ENCODE data around the gene TSPO. TPM values are rescaled to one million over a fixed set of nuclear protein-coding genes. Genes with fewer than 3 reads are reported as not detected.
A peak's percentile ranks its signal among the peaks of the same experiment; 100 is the strongest.

The TSPO gene
- total and polyA plus RNA-seq, 2 of the 13 experiments (the other 11 are each of a cell fraction or from before 2014, with no cell fraction given): 0.46 to 1.4 TPM

DNA sequence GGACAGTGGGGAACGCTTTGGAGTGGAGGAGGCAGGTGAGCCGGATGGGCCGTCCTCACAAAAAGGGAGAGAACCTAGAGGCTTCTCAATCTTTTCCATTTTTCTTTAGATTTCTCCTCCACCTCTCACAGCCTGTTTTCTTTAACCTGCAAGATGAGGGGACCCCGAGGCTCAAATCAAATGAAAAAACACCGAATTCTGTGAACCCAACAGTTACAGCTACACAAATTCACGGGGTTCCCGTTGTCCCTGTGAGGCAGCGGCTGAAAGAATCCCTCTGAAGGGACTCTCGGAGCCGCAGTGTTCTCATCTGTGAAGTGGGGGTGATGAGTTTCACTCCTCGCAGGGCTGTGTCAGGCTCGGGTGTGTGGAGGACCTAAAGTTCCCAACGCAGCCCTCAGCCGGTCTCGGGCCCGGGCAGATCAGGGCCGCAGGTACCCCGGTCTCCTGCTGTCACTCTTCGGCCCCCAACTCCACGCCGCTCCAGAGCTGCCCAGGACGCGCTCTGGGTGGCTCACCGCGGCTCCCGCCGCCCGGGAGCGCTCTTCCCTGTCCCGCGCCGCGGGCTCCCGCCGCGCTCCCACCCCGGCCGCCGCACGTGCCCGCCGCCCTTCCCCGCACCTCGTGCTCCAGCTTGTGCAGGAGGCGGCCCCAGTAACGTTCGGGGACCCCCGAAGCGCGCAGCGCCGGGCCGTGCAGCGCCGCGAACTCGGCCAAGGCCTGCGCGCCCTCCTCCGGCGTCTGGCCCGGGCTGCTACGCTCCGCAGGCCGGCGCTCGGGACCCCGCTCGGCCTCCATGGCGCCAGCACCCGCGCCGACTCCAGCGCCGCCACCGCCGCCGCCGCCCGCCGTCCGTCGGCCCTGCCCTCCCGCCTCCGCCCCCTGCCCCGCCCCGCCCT, 35.2 kb downstream of the TSPO start, which contains the start of gene TTLL12 (continued):
- TF ChIP-seq BRD4 (CRISPR knock-in tag; IDR thresholded peaks at IDR 0.05): no peak
- TF ChIP-seq SCMH1 (CRISPR knock-in tag; IDR thresholded peaks at IDR 0.05; ENCODE audit: borderline replicate concordance): no peak
- TF ChIP-seq, protein P1, sequence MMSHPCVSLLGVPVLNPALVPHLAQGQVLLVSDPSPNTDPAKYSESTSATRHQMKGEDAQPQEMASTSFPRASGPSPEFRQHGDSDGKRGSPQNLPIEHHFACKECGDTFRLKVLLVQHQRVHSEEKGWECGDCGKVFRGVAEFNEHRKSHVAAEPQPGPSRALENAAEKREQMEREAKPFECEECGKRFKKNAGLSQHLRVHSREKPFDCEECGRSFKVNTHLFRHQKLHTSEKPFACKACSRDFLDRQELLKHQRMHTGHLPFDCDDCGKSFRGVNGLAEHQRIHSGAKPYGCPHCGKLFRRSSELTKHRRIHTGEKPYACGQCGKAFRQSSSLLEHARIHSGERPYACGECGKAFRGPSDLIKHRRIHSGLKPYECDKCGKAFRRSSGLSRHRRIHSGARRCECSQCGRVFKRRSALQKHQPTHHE (CRISPR knock-in tag; IDR thresholded peaks at IDR 0.05; ENCODE audit: borderline replicate concordance): no peak
- TF ChIP-seq ZNF737 (CRISPR knock-in tag; IDR thresholded peaks at IDR 0.05; ENCODE audit: borderline replicate concordance): no peak
- peak; percentile 90 for TF ChIP-seq BHLHE40 (IDR thresholded peaks at IDR 0.05; ENCODE audit: low read length)
- TF ChIP-seq, protein P2, sequence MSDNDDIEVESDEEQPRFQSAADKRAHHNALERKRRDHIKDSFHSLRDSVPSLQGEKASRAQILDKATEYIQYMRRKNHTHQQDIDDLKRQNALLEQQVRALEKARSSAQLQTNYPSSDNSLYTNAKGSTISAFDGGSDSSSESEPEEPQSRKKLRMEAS (IDR thresholded peaks at IDR 0.05): peak; percentile 91
- no peak for TF ChIP-seq RCOR2 (CRISPR knock-in tag; IDR thresholded peaks at IDR 0.05)
- no peak for TF ChIP-seq FOXP1 (IDR thresholded peaks at IDR 0.05)
- TF ChIP-seq FOXP1 (CRISPR knock-in tag; IDR thresholded peaks at IDR 0.05): no peak
- TF ChIP-seq ZKSCAN8 (CRISPR knock-in tag; IDR thresholded peaks at IDR 0.05; ENCODE audit: borderline replicate concordance): no peak
- TF ChIP-seq ZNF225 (CRISPR knock-in tag; IDR thresholded peaks at IDR 0.05): no peak
- TF ChIP-seq, protein P3, sequence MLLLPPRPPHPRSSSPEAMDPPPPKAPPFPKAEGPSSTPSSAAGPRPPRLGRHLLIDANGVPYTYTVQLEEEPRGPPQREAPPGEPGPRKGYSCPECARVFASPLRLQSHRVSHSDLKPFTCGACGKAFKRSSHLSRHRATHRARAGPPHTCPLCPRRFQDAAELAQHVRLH (CRISPR knock-in tag; IDR thresholded peaks at IDR 0.05; ENCODE audit: borderline replicate concordance, low read depth): no peak
- peak; percentile 72 for TF ChIP-seq SKI (IDR thresholded peaks at IDR 0.05; ENCODE audit: partially characterized antibody)
- TF ChIP-seq, protein P4, sequence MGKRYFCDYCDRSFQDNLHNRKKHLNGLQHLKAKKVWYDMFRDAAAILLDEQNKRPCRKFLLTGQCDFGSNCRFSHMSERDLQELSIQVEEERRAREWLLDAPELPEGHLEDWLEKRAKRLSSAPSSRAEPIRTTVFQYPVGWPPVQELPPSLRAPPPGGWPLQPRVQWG (CRISPR knock-in tag; IDR thresholded peaks at IDR 0.05; ENCODE audit: borderline replicate concordance, low read depth): no peak
- no peak for TF ChIP-seq ZNF431 (CRISPR knock-in tag; IDR thresholded peaks at IDR 0.05; ENCODE audit: borderline replicate concordance, low read depth)
- TF ChIP-seq MLLT10 (CRISPR knock-in tag; IDR thresholded peaks at IDR 0.05): no peak
- TF ChIP-seq KLF13 (CRISPR knock-in tag; IDR thresholded peaks at IDR 0.05): no peak
- TF ChIP-seq, protein P5, sequence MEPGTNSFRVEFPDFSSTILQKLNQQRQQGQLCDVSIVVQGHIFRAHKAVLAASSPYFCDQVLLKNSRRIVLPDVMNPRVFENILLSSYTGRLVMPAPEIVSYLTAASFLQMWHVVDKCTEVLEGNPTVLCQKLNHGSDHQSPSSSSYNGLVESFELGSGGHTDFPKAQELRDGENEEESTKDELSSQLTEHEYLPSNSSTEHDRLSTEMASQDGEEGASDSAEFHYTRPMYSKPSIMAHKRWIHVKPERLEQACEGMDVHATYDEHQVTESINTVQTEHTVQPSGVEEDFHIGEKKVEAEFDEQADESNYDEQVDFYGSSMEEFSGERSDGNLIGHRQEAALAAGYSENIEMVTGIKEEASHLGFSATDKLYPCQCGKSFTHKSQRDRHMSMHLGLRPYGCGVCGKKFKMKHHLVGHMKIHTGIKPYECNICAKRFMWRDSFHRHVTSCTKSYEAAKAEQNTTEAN (CRISPR knock-in tag; conservative IDR thresholded peaks at IDR 0.05): peak; percentile 46; the same call in 1 of the 2 replicates
- TF ChIP-seq TP53 (CRISPR knock-in tag; conservative IDR thresholded peaks at IDR 0.05): no peak
- TF ChIP-seq, protein P6, sequence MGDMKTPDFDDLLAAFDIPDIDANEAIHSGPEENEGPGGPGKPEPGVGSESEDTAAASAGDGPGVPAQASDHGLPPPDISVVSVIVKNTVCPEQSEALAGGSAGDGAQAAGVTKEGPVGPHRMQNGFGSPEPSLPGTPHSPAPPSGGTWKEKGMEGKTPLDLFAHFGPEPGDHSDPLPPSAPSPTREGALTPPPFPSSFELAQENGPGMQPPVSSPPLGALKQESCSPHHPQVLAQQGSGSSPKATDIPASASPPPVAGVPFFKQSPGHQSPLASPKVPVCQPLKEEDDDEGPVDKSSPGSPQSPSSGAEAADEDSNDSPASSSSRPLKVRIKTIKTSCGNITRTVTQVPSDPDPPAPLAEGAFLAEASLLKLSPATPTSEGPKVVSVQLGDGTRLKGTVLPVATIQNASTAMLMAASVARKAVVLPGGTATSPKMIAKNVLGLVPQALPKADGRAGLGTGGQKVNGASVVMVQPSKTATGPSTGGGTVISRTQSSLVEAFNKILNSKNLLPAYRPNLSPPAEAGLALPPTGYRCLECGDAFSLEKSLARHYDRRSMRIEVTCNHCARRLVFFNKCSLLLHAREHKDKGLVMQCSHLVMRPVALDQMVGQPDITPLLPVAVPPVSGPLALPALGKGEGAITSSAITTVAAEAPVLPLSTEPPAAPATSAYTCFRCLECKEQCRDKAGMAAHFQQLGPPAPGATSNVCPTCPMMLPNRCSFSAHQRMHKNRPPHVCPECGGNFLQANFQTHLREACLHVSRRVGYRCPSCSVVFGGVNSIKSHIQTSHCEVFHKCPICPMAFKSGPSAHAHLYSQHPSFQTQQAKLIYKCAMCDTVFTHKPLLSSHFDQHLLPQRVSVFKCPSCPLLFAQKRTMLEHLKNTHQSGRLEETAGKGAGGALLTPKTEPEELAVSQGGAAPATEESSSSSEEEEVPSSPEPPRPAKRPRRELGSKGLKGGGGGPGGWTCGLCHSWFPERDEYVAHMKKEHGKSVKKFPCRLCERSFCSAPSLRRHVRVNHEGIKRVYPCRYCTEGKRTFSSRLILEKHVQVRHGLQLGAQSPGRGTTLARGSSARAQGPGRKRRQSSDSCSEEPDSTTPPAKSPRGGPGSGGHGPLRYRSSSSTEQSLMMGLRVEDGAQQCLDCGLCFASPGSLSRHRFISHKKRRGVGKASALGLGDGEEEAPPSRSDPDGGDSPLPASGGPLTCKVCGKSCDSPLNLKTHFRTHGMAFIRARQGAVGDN (CRISPR knock-in tag; IDR thresholded peaks at IDR 0.05): peak; percentile 53

Measured in HepG2 (cell line).